SK-N-MC (cell line): ENCODE results near the gene POLR1C.

Experiments
- EZH2 ChIP-seq: fragments of 200-600 bp; sonication (generic); IDR thresholded peaks from one replicate; pipeline ENCODE4 v1.6.1; 2017; ENCODE audit warnings: antibody characterized with exemption
- POLR2AphosphoS5 ChIP-seq: IDR thresholded peaks from 2 replicates; pipeline ENCODE4 v1.6.1; 2012; ENCODE audit warnings: mild to moderate bottlenecking, low read depth, low read length, borderline replicate concordance

DNA sequence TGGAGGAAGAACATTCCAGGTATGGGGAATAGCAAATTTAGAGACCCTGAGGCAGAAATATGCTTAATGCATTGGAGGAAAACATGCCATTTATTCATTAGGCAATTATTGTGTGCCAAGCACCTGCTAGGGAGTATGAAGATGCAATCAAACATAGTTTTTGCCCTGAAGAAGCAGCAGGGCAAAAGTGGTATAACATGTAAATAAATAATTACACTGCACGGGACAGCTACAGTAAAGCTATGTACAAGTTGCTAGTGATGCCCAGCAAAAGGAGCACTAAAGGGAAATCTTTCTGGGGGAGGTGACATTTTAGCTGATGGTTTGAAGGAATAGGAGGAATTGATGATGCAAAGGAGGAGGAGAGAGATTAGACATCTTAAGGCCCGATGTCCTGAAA is 40.1 kb upstream of the POLR1C start:
- TF ChIP-seq EZH2, result no peak
- TF ChIP-seq POLR2AphosphoS5, result no peak
